Activated naive CD8-positive, alpha-beta T cell treated with anti-CD3 and anti-CD28 coated beads for 36 hours (primary cell): Measurements from ENCODE around the gene CCDC171. TPM values are rescaled to one million over a fixed set of nuclear protein-coding genes. Genes with fewer than 3 reads are reported as not detected.
"Not testable (repeated sequence)": the region's sequence is repeated elsewhere in the genome, so short reads cannot be mapped to it uniquely, and the experiment has no call there.

Experiments used
- DNase-seq: peaks from one replicate; pipeline ENCODE4 v3.0.0; 2021
- H3K27ac Mint-ChIP-seq: one replicate; pipeline ENCODE4 v1.8.0; 2022; ENCODE audit warnings: mild to moderate bottlenecking, moderate library complexity, mixed read lengths
- H3K27me3 Mint-ChIP-seq: one replicate; pipeline ENCODE4 v1.8.0; 2022; ENCODE audit warnings: mild to moderate bottlenecking, mixed read lengths
- H3K36me3 Mint-ChIP-seq: one replicate; pipeline ENCODE4 v1.8.0; 2021; ENCODE audit warnings: mild to moderate bottlenecking, mixed read lengths
- H3K4me1 Mint-ChIP-seq: one replicate; pipeline ENCODE4 v1.8.0; 2021; ENCODE audit warnings: mixed read lengths
- H3K4me3 Mint-ChIP-seq: one replicate; pipeline ENCODE4 v1.8.0; 2022; ENCODE audit warnings: mild to moderate bottlenecking, moderate library complexity, mixed read lengths
- H3K9me3 Mint-ChIP-seq: one replicate; pipeline ENCODE4 v1.8.0; 2022; ENCODE audit warnings: mixed read lengths
- total RNA-seq, 2 experiments: library from RNA; stranded (reverse); gene quantifications; one replicate each; pipeline ENCODE4 v1.2.3, GENCODE V29; 2021

The CCDC171 gene
- total RNA-seq, 2 experiments from 2014 or later = 1.9 to 2.4 TPM

DNA sequence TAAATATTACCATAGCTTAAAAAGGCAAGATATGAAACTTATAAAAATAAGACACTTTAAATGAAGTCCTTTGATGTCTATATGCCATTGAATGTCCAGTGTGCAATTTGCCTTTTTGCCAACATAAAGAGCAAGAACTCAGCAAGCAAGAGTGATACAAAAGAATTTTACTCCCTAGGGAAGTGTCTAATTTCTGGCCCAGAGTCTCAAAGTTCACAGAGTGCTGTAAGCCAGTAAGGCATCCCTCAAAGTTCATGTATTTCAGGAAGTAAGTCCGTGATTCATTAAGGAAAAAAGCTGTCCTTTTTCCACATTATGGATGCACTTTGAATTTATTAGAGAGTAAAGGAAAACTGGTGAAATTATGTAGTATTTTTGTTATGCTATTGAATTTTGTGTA, 185.2 kb downstream of the CCDC171 start:
- DNase-seq = no peak
- Mint-ChIP-seq H3K9me3 (no peaks in the 10 kb centered on the region), H3K4me3 (no peak overlapping the region), H3K27ac (no peak overlapping the region), H3K27me3 (no peaks in the 10 kb centered on the region), H3K36me3 (no peaks in the 10 kb centered on the region), H3K4me1 (no peaks in the 10 kb centered on the region)

DNA sequence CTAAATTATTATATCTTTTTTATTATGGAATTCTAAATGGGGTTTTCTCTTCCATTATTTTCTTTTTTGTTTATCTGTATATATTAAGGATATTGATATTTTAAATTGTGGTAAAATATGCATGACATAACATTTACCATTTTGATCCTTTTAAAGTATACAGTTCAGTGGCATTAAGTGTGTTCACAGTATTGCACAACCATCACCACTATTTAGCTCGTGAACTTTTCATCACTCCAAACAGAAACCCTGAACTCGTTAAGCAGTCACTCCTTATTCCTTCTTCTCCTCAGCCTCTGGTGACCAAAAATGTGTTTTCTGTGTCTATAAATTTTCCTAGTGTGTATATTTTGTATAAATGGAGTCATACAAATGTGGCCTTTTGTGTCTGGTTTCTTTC, 188.2 kb downstream of the CCDC171 start:
- Mint-ChIP-seq H3K36me3 (peaks cover 3% of the 10 kb centered on the region), H3K4me1 (no peaks in the 10 kb centered on the region)

DNA sequence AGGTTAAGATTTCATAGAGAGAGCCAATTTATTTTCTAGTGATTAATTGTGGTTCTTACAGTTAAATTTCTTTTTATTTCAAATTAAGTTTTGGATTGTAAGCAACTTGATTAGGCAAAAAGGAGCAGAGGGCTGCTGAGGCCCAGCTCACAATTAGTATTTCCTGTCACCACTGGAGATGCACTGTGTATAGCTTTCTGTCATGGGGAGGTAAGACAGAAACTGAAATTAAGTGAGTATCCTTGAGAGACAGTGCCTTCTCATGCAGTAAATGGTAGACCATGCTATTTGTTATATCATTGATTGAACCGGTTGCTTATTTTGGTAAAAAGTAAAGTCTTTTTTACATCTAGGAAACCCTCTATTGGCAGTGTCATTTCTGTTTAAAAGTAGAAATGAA, 190.7 kb downstream of the CCDC171 start:
- H3K36me3 Mint-ChIP-seq = peaks cover 20% of the 10 kb centered on the region
- H3K9me3 Mint-ChIP-seq = peaks cover 5% of the 10 kb centered on the region
- no peaks in the 10 kb centered on the region for H3K4me1 Mint-ChIP-seq
- no peak for DNase-seq
- no peak overlapping the region for H3K4me3 Mint-ChIP-seq
- no peaks in the 10 kb centered on the region for H3K27me3 Mint-ChIP-seq
- no peak overlapping the region for H3K27ac Mint-ChIP-seq

More for the DNA sequence above, 188.2 kb downstream of the CCDC171 start:
- DNase-seq = no peak
- Mint-ChIP-seq H3K4me3 (no peak overlapping the region), H3K27ac (no peak overlapping the region), H3K27me3 (no peaks in the 10 kb centered on the region), H3K9me3 (no peaks in the 10 kb centered on the region)

DNA sequence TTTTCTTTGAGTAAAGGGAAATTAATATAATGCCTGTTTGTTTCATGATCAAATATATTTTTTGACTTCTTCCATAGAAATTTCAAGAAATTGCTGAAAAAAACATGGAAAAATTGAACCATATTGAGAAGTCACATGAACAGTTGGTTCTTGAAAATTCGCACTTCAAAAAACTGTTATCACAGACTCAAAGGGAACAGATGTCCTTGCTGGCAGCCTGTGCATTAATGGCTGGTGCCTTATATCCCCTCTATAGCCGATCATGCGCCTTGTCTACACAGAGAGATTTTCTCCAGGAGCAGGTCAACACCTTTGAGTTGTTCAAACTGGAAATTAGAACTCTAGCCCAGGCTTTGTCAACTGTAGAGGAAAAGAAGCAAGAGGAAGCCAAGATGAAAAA, 191.4 kb downstream of the CCDC171 start:
- Mint-ChIP-seq H3K36me3 (peaks cover 20% of the 10 kb centered on the region), H3K9me3 (peaks cover 5% of the 10 kb centered on the region), H3K27ac (no peak overlapping the region), H3K4me3 (no peak overlapping the region), H3K27me3 (no peaks in the 10 kb centered on the region), H3K4me1 (no peaks in the 10 kb centered on the region)
- DNase-seq = no peak

DNA sequence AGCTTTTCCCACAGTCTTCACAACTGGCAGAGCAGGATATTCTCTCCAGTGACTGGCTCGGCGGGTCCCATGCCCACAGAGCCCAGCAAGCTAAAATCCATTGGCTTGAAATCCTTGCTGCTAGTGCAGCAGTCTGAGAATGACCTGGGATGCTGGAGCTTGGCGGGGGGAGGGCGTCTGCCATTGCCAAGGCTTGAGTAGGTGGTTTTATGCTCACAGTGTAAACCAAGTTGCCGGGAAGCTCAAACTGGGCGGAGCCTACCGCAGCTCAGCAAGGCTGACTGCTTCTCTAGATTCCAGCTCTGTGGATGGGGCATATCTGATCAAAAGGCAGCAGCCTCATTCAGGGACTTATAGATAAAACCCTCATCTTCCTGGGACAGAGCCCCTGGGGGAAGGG, 194.1 kb downstream of the CCDC171 start:
- Mint-ChIP-seq H3K4me3 (no peak overlapping the region), H3K27ac (no peak overlapping the region), H3K27me3 (no peaks in the 10 kb centered on the region), H3K4me1 (no peaks in the 10 kb centered on the region), H3K9me3 (peaks cover 8% of the 10 kb centered on the region), H3K36me3 (peaks cover 20% of the 10 kb centered on the region)
- no peak for DNase-seq

DNA sequence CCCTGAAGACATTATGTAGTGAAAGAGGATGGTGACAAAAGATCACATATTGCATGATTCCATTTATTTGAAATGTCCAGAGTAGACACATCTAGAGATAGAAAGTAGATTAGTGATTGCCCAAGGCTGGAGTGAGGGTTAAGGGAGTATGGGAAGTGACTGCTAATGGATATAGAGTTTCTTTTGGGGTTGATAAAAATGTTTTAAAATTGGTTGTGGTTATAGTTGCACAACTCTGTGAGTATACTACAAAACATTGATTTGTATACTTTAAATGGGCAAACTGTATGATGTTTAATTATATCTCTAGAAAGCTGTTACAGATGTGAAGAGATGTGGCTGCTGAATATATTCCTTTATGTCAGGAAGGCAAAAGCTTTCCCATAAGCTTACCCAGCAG, 202.8 kb downstream of the CCDC171 start:
- Mint-ChIP-seq H3K36me3 (no peaks in the 10 kb centered on the region), H3K9me3 (no peaks in the 10 kb centered on the region), H3K27ac (no peak overlapping the region), H3K4me1 (no peaks in the 10 kb centered on the region), H3K27me3 (no peaks in the 10 kb centered on the region), H3K4me3 (no peak overlapping the region)
- no peak for DNase-seq

DNA sequence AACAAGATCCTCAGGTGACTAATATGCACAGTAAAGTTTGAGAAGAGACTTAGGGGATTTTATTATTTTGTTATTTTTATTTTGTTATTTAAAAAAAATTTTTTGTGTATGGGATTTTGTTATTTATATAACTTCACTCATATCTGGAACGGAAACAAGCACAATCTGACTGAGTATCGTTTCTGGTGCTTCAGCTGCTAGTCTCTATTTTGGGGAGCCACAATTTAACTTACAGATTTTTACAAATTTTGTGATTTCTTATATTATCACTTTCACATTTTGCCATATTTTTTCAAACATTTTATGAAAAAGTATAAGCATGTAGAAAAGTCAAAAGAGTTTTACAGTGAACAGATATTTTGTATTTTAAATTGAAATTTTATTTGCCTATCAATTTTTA, 208.7 kb downstream of the CCDC171 start:
- no peak overlapping the region for H3K27ac Mint-ChIP-seq
- H3K36me3 Mint-ChIP-seq = no peaks in the 10 kb centered on the region
- no peak overlapping the region for H3K4me3 Mint-ChIP-seq
- no peaks in the 10 kb centered on the region for H3K4me1 Mint-ChIP-seq
- no peaks in the 10 kb centered on the region for H3K9me3 Mint-ChIP-seq
- H3K27me3 Mint-ChIP-seq = no peaks in the 10 kb centered on the region
- no peak for DNase-seq

DNA sequence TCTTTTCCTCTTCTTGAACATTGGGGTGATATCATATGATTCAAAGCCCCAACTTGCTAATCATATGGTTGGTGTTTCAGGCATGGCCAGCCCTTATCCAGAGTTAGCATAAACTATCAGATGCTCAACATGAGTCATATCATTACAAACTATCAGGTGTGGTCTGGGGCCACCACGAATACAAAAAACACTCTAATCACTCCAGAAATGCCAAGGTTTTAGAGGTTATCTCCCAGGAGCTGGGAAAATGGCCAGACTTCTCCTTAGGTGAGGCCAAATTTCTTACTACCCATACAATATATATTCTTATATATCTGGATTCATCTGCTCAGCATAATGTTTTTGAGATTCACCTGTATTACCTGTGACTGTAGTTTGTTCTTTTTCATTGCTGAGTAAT, 210.5 kb downstream of the CCDC171 start:
- Mint-ChIP-seq H3K36me3 (no peaks in the 10 kb centered on the region), H3K27ac (no peak overlapping the region), H3K27me3 (no peaks in the 10 kb centered on the region), H3K4me3 (no peak overlapping the region), H3K4me1 (no peaks in the 10 kb centered on the region), H3K9me3 (no peaks in the 10 kb centered on the region)
- no peak for DNase-seq

DNA sequence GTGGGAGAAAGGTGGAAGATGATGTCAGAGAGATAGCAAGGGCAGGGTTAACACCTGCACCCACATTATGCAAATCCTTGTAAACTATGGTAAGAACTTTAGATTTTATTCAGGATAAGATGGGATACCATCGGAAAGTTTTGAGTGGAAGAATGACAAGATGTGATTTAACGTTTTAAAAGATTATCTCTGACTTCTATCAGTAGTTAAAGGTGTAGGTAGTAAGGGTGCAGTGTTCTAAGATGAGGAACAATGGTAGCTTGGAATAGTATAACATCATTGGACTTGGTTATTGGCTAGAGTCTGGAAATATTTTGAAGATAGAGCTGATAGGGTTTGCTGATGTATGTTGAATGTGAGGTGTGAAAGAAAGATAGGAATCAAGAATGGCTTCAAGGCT, 211.3 kb downstream of the CCDC171 start:
- Mint-ChIP-seq H3K27ac (no peak overlapping the region), H3K4me1 (no peaks in the 10 kb centered on the region), H3K27me3 (no peaks in the 10 kb centered on the region), H3K4me3 (no peak overlapping the region), H3K36me3 (no peaks in the 10 kb centered on the region), H3K9me3 (no peaks in the 10 kb centered on the region)
- no peak for DNase-seq

DNA sequence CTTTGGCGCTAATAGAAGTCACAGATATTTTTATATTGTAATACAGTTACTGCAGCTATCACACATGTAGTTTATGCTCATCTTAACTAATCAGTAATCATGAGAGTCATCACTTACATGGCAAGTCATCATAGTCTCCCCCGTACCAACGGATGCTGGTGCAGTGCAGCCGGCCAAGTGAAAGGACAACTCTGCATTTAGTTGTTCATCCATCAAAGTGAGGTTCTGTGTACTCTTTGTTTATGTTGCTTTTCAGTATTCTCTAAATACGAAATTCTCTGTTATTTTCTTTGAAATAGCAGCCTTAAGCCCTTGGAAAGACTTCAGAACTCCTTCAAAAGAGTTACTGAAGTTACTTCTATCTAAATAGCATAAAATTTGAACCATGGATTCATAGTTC, 216.7 kb downstream of the CCDC171 start:
- Mint-ChIP-seq H3K27ac (no peak overlapping the region), H3K4me3 (no peak overlapping the region), H3K9me3 (no peaks in the 10 kb centered on the region), H3K4me1 (no peaks in the 10 kb centered on the region), H3K36me3 (no peaks in the 10 kb centered on the region), H3K27me3 (no peaks in the 10 kb centered on the region)
- no peak for DNase-seq

DNA sequence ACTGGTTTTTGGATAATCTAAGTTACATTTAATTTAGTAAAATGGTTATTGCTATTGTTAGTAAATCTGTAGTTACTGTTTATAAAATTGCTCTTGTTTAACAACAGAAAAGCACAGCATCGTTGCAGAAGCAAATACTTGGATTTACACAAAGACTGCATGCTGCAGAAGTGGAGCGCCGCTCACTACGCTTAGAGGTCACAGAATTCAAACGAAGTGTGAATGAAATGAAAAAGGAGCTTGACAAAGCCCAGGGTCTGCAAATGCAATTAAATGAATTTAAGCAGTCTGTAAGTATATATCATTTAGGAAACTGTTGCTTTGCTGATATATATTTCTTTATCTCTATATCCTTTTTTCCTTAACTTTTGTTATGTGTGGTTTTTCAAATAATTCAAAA, 226.0 kb downstream of the CCDC171 start:
- H3K36me3 Mint-ChIP-seq = no peaks in the 10 kb centered on the region
- H3K27ac Mint-ChIP-seq = no peak overlapping the region
- H3K9me3 Mint-ChIP-seq = no peaks in the 10 kb centered on the region
- H3K4me3 Mint-ChIP-seq = no peak overlapping the region
- H3K4me1 Mint-ChIP-seq = no peaks in the 10 kb centered on the region
- no peaks in the 10 kb centered on the region for H3K27me3 Mint-ChIP-seq
- DNase-seq = no peak

DNA sequence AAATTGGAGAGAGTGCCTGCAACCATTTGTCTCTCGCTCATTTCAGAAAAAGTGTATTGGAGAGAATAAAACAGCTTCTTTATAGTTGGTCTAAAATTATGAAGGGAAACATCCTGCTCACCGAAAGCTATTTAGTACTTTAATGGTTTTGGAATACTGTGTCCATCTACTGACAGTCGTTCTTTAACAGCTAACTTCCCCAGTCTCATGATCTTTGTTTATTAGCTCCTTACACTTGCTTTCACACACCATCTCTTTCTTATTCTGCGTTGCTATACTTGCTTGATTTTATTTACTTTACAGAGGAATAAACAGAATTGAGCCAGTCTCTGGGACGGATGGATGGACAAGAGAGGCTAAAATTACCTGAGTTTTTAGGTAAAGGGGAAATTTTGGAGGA, 229.3 kb downstream of the CCDC171 start:
- Mint-ChIP-seq H3K27ac (no peak overlapping the region), H3K9me3 (no peaks in the 10 kb centered on the region), H3K4me1 (no peaks in the 10 kb centered on the region), H3K4me3 (no peak overlapping the region), H3K27me3 (no peaks in the 10 kb centered on the region), H3K36me3 (no peaks in the 10 kb centered on the region)
- no peak for DNase-seq

DNA sequence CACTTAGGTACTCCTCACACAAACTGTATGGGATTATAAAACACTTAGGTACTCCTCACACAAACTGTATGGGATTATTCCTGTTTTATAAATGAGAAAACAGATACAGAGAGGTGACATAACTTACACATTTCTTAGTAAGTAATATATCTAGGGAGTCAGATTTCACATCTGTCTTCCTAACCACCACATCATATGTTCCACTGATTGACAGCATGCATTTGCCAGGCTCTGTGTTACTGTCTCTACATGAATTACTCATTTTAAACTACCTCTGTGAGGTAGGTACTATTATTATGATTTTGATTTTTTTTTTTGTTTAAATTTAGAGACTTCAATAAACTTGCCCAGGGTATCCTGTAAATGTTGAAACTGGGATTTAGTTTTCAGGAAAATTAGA, 232.7 kb downstream of the CCDC171 start:
- peaks cover 1% of the 10 kb centered on the region for H3K9me3 Mint-ChIP-seq
- no peak overlapping the region for H3K27ac Mint-ChIP-seq
- H3K27me3 Mint-ChIP-seq = no peaks in the 10 kb centered on the region
- peaks cover 8% of the 10 kb centered on the region for H3K36me3 Mint-ChIP-seq
- H3K4me3 Mint-ChIP-seq = no peak overlapping the region
- DNase-seq = no peak
- H3K4me1 Mint-ChIP-seq = no peaks in the 10 kb centered on the region

DNA sequence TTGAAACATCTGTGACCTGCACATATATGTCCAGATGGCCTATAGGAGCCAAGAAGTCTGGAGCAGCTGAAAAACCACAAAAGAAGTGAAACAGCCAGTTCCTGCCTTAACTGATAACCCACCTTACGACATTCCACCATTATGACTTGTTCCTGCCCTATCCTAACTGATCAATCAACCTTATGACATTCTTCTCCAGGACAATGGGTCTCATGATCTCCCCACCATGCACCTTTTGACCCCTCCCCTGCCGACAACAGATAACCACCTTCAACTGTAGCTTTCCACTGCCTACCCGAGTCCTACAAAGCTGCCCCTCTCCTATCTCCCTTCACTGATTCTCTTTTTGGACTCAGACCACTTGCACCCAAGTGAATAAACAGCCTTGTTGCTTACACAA, 233.8 kb downstream of the CCDC171 start:
- H3K4me1 Mint-ChIP-seq = no peaks in the 10 kb centered on the region
- DNase-seq = no peak
- H3K4me3 Mint-ChIP-seq = no peak overlapping the region
- no peaks in the 10 kb centered on the region for H3K27me3 Mint-ChIP-seq
- H3K27ac Mint-ChIP-seq = no peak overlapping the region
- peaks cover 10% of the 10 kb centered on the region for H3K36me3 Mint-ChIP-seq
- peaks cover 3% of the 10 kb centered on the region for H3K9me3 Mint-ChIP-seq

DNA sequence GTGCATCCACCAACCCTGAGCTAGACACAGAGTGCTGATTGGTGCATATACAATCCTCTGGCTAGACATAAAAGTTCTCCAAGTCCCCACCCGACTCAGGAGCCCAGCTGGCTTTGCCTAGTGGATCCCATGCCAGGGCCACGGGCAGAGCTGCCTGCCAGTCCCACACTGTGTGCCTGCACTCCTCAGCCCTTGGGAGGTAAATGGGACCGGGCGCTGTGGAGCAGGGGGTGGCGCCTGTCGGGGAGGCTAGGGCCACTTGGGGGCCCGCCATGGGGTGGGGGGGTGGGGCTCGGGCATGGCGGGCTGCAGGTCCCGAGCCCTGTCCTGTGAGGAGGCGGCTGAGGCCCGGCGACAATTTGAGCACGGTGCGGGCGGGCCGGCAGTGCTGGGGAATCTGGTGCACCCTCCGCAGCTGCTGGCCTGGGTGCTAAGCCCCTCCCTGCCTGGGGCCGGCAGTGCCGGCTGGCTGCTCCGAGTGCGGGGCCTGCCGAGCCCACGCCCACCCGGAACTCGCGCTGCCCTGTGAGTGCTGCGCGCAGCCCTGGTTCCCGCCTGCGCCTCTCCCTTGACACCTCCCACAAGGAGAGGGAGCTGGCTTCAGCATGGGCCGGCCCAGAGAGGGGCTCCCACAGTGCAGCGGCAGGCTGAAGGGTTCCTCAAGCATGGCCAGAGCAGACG, 257.5 kb downstream of the CCDC171 start:
- H3K4me3 Mint-ChIP-seq, H3K27me3 Mint-ChIP-seq: not testable (repeated sequence)
- peaks cover 19% of the 10 kb centered on the region for H3K9me3 Mint-ChIP-seq

DNA sequence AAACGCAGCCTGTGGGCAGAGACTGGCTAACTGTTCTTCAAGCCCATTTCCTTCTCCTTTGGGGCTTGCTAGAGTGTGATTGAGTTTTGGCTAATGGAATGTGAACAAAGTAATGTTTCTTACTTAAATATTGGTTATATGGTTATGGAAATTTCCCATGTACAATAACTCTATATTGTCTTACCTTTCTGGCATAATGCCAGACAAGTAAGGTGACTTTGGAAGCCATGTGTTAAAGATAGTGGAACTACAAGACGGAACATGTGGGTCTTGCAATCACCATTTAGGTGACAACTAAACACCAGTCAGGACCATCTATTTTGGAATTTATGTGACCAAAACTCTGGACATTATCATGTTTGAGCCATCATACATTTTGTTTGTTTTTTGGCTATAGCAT, 260.2 kb downstream of the CCDC171 start:
- DNase-seq = no peak
- H3K9me3 Mint-ChIP-seq = peaks cover 1% of the 10 kb centered on the region
- no peaks in the 10 kb centered on the region for H3K4me1 Mint-ChIP-seq
- peaks cover 14% of the 10 kb centered on the region for H3K36me3 Mint-ChIP-seq
- H3K27me3 Mint-ChIP-seq = no peaks in the 10 kb centered on the region
- H3K4me3 Mint-ChIP-seq = no peak overlapping the region
- H3K27ac Mint-ChIP-seq = no peak overlapping the region

More for the DNA sequence above, 257.5 kb downstream of the CCDC171 start:
- H3K36me3 Mint-ChIP-seq = peaks cover 17% of the 10 kb centered on the region
- not testable (repeated sequence) for DNase-seq, H3K27ac Mint-ChIP-seq, H3K4me1 Mint-ChIP-seq
